Dermis microvascular lymphatic vessel endothelial cell (primary cell): ENCODE measurements around the gene RMP24.
"Not testable (repeated sequence)": the region's sequence is repeated elsewhere in the genome, so short reads cannot be mapped to it uniquely, and the experiment has no call there.

Experiments used
- DNase-seq, 2 donors: peaks; one replicate each; pipeline versions ENCODE4 v3.0.0 to v3.0.0-alpha.2; 2010; ENCODE audit warnings: low read depth in 2 of 2

The RMP24 gene

DNA sequence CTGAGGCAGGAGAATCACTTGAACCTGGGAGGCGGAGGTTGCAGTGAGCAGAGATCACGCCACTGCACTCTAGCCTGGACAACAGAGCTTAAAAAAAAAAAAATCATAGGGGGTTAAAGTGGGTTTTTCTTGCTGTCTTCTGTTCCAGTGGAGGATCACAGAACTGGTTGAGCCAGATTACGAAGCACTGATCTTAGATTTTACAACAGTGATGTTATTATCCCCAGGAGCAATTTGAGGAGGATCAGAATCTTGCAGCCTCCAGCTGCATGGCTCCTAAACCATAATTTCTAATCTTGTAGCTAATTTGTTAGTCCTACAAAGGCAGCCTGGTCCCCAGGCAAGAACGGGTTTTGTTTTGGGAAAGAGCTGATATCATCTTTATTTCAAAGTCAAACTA, 4.6 kb upstream of the RMP24 start:
- DNase-seq = not testable (repeated sequence)

DNA sequence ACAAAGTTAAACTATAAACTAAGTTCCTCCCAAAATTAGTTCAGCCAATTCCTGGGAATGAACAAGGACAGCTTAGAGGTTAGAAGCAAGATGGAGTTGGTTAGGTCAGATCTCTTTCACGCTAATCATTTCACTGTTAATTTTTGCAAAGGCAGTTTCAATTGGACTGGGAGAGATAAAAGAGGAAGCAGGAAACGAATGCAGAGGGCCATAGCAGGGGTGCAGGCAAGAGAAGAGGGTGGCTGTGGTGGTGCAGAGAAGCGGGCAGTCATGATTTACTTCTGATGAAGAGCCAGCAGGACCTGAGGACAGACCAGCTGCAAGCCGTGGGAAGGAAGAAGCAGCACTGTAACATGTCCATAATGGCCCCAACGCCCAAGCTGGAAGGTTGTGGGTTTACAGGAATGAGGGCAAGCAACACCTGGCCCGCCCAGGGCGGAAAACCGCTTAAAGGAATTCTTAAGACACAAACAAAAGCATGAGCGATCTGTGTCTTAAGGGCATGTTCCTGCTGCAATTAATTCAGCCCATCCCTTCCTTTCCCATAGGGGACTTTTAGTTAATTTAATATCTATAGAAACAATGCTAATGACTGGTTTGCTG, 4.1 kb upstream of the RMP24 start:
- DNase-seq = no peak

DNA sequence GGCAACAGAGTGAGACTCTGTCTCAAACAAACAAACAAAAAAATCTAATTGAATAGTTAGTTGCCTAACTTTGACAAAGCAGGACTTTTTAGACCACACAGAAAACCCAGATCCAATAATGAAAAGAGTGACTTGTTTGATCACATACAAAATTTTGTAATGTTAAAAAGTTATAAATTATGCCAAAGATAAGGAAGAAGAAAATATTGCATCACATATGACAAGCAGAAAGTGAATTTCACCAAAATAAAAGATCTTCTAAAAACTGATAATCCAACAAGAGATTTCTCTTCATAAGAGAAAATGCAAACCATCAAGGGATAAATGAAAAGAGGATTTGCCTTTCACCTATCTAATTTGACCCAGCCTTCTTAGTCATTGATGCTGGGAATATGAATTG, 2.8 kb upstream of the RMP24 start:
- no peak for DNase-seq

DNA sequence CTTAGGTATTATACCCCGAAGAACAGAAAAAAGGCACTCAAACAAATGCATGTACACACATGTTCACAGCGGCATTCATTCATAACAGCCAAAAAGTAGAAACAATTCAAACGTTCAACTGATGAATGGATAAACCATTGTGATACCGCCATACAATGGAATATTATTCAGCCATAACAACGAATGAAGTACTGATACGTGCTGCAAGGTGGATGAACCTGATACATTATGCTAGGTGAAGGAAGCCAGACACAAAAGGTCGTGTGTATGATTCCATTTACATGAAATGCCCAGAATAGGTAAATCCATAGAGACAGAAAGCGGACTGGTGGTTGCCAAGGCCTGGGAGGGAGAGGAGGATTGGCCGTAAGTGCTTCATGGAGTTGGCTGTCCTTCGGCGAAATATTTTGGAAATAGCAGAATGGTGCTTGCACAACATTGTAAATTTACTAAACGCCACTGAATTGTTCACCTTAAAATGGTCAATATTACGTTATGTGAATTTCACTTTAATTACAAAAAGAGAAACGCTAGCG, 750 bp upstream of the RMP24 start:
- DNase-seq = peak in 1 of 2 donors; percentile 3

DNA sequence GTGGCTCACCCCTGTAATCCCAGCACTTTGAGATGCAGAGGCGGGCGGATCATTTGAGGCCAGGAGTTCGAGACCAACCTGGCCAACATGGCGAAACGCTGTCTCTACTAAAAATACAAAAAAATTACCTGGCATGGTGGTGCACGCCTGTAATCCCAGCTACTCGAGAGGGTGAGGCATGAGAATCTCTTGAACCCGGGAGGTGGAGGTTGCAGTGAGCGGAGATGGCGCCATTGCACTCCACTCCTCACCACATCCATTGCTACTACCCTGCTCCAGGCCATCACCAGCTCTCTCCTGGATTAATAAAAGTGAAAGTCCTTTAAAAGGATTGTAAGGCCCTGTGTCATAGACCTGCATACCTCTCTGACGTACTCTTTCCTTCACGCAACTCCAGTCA, 1.2 kb downstream of the RMP24 start:
- DNase-seq = no peak

DNA sequence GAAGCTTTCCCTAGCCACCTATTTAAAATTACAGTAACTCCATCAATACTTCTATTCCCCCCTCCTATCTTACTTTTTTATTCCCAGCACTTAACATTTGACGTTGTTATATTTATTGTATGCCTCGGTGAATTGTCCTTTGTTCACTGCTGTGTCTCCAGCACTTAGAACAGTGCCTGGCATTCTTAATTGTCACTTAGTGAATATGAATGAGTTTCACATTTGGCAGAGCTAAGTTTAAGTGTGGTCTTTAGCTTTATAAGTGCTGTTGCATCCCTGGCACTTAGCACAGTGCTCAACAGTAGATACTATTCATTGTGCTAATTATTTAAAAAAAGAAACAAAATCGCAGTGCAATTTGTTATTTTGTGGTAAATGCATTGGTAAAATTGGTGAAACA, 1.7 kb downstream of the RMP24 start:
- no peak for DNase-seq

DNA sequence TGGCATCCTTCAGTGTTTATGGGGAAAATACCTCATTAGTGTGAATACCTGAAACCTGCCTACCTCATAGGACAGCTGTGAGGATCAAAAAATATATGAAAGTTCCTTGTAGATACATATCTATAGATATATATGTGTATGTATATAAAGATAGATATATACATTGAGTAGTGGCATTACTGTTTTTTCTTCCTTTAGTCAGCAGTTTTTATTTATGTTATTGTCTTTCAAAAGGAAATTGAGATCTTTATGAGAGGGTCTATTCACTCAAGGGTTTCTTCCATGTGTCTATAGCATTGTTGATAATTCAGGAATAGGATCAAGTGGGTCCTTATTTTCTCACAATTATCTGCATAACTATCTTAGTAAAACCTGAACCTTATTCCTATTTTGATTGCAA, 6.6 kb downstream of the RMP24 start:
- no peak for DNase-seq

DNA sequence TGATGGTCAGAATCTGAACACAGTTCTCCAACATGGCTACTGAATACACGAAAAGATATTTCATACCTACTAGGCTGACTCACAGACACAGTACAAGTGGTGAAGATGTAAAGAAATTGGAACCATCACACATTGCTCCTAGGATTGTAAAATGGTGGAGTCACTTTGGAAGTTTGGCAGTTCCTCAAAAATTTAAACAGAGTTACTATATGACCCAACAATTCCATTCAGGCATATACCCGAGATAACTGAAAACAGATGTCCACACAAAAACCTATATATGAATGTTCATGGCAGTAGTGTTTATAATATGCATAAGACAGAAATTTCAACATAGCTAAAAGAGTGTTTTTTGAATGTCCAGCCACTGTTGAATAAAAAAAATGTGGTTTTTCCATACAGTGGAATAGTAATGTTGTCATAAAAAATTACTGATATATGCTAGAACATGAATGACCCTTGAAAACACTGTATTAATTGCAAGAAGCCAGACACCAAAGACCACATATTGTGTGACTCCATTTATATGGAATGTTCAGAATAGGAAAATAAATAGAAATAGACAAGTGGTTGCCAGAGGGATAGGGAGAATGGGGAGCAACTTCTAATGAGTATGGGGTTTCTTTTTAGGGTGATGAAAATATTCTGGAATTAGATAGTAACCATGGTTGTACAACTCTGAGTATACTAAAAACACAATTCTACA, 10.1 kb downstream of the RMP24 start:
- DNase-seq = no peak

DNA sequence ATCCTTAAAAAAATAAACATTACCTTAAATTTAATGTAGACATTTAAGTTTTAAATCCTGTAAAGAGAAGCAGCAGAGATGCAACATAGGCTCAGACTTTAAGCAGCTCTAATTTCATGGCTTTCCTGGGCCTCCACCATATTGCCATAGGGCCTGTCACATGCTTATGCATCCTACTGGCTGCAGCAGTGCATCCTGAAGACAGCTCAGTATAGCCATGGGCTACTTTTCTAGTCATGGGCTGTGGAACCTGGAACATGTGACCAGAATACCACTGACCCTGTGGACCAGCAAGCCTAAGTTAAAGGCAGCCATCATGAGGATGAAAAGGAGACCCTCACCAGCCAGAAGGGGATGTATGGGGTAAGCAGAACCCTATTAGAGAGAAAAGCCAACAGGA, 10.7 kb downstream of the RMP24 start:
- DNase-seq = no peak

DNA sequence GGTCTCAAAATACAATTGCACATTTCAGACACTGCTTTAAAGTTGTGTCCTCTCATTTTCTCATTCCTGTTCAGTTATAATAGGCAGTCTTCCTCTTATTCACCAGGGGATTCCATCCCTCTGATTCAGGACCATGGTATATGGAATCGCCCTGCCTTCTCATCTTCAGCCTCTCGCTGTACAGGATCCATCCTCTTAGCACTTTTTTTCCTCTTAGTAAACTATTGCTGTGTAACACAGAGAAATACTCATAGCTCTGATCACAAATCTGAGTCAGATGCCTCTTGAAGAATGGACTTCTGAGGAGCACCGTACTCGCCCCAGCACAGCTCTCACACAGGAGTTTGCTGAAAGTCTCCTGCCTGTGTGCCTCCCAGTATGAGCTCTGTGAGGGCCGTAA, 11.3 kb downstream of the RMP24 start:
- DNase-seq = no peak

DNA sequence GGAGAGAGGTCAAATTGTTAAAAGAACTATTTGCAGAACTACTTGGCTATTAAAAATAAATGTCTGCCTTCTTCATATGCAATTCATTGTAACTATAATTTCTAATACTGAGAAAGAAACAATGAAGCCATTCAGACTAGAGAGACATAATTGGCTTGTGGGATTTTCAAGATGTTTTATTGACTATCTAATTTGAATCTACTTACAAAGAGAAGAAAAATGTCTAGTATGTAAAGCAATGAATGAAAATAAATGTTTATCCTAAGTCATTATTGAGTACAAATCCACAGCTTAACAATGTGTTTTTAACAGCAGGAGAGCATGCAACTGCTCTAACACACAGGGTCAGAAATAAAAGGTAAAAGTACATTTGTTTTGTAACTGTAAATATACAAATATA, 19.2 kb downstream of the RMP24 start:
- DNase-seq = no peak

DNA sequence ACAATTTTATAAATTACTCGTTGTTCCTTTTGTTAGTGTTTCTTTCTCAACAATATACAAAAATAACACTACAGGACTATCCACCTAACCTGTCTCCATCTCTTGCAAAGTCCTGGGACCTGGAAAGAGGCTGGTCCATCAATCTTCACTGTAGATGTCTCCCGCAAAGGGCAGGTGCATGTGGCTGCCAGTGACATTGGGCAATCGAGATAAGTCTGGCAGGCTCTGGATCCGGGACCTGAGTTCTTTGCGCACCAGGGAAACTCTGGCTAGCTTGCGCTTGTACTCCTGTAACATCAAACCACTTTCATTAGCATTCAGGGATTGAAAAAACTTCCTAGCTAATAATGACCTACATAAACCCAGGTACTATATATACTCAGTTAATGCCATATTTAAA, 20.5 kb downstream of the RMP24 start:
- DNase-seq = no peak

DNA sequence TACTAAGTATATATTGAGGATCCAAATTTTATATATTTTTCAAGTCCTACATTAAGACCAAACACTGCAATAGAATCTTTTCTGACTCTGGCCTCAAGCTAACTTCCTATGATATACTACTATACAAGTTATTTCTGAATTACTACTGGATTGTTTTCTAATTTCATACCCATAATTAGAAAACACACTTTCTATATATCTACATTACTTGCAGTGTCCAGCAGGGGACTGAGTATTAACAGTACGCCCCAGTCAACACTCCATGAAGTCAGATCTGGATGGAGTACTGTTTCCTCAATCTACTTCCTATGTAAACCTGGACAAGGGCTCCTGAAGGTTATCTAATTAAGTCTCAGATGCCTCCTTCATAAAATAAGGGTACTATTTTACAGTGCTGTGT, 26.5 kb downstream of the RMP24 start:
- peak in 1 of 2 donors; percentile 12 for DNase-seq

DNA sequence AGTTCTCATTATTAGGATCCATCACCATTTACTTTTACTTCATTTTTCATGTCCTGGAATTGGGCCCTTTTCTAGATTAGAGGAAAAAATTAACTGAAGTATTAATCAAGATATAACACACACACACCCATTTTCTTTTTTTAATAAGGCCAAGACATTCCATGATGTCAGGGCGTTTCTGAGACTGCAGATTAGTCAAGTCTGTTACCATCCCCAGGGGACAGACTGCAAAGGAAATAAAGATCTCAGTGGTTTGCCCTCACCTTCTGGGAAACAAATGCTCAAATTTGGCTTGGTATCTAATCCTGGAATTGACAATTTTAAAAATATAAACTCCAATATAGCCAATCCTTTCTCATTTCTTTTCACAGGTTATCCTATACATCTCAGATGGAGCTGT, 27.4 kb downstream of the RMP24 start:
- no peak for DNase-seq

DNA sequence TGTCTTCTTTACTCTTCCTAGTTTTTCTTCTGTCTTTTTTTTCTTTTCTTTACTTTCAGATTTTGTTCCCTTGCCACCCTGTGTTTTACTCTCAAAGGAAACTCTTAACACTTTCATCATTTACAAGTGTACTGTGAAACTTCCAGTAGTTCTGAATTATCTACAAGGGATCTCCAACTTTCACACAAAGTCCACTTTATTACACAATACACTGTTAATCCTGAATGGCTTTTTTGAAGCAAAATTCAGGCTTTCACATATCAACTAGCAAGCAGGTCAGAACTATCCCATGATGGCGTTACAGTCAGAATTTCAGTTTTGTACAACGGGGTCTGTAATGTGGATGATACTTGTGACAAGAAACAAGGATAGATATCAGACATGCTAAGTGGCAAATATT, 34.5 kb downstream of the RMP24 start:
- DNase-seq = no peak

DNA sequence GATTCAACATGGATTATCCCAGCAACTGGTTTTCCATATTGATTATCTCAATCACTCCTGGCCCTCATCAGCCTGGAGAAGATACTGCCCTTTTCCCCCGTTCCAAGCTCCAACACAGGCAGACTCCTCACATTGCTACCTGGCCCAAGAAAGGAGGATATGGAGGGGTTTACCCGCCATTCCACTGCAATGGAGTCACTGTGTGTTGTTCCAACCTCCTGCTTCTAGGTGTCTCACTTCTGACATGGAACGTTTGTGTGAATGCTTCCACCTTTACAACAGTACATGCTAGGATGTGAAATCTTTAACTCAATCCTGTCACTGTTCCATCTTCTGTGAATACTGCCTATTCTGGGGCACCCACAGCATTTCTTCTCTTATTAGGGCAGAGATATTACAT, 36.7 kb downstream of the RMP24 start:
- no peak for DNase-seq

DNA sequence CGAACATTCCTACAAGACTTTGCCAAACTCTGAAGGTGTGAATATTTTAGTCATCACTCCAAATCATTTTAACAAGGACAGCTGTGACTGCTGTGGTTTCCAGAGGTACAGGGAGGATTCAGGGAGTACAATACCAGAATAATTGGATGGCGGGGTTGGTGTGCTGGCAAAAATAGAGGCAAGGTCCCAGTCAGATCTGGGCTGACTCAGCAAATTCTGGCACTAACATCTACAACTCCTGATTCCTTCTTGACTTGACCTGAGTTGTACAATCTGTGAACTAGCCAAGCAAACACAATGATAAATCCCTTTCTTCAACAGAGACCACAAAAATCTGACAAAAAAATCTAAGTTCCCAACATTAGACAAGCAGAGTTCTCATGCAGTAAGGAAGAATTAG, 40.4 kb downstream of the RMP24 start:
- no peak for DNase-seq

DNA sequence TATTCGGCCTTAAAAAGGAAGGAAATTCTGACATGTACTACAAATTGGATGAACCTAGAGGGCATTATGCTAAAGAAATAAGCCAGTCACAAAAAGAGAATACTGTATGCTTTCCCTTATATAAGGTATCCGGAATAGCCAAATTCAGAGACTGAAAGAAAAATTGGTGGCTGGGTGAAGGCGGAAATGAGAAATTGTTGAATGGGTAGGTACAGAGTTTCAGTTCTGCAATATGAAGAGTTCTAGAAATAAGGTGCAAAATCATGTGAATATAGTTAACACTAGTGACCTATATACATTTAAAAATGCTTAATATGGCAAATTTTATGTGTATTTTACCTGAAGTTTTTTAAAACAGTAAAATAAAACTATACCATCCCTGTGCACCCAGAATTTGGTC, 43.1 kb downstream of the RMP24 start:
- DNase-seq = no peak

DNA sequence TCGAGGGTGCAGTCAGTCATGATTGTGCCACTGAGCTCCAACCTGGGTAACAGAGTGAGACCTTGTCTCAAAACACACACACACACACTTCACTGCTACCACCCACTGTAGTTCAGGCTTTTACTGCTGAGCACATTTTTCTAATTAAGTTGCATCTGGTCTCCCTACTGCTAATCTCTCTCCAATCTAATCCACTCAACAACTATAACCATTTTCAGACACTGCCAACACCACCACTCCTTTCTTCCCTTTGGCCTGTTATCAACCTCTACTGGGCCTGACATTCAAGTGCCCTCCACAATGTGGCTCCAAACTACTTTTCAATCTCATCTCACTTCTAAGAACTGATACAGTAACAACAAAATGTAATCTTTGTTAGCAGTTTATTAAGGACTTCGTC, 44.8 kb downstream of the RMP24 start:
- no peak for DNase-seq

DNA sequence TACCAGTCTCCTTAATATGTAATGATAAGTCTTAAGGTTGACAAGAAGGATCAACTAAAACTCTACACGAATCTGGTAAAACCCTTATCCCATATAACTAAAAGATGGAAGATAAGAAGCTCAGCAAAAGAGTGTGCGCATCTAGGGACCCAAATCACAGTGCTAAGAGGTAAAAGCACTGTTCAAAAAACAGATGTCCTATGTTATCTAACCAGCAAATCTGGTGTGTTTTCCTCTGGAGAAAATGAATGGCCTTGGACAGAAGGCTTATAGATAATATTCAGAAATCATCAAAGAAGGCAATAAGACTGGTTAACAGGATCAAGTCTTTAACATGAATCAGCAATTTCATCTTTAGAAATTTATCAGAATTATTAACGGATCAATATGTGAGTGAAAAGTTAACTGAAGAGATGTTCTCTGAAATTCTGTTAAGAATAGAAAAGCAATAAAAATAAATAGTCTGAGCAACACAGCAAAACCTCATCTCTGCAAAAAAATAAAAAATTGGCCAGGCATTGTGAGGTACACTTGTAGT, 47.8 kb downstream of the RMP24 start:
- no peak for DNase-seq

DNA sequence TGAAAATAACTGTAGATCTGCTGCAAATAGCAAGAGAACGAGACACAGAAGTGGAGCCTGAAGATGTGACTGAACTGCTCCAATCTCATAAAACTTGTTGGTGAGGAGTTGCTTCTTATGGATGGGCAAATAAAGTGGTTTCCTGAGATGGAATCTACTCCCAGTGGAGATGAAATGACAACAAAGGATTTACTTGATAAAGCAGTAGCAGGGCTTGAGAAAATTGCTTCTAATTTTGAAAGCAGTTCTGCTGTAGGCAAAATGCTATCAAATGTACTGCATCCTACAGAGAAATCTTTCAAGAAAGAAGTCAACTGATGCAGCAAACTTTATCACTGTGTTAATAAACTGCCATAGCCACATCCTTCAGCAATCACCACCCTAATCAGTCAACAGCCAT, 50.9 kb downstream of the RMP24 start:
- DNase-seq = no peak

DNA sequence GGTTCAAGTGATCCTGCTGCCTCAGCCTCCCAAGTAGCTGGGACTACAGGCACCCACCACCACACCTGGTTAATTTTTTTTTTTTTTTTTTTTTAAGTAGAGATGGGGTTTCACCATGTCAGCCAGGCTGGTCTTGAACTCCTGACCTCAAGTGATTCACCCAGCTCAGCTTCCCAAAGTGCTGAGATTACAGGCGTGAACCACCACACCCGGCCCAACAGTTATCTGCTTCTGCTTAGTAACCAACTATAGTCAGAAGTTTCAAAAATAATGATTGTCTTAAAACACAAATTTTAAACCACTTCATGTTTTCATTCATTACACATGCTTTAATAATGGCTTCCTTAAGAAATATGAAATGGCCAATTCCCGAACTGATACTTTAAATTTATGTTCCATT, 51.8 kb downstream of the RMP24 start:
- DNase-seq = not testable (repeated sequence)

DNA sequence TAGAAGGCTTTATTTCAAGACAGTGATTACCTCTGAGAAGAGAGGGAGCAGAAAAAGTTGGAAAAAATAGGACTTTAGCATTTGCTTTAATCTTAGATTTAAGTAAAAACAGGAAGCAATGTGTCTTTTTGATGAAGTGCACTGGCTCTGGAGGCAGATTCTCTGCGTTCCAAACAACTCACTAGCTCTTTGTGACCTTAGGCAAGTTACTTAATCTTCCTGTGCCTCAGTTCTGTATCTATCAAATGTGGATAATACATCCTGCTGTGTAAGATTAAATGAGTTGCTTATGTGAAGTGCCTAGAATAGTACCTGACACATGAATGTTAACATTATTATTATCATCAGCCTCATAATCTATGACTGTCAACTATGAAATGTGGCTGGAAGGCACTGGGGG, 52.5 kb downstream of the RMP24 start:
- peak in 1 of 2 donors; percentile 29 for DNase-seq
